ENCODE measurements around the gene AIFM1. TPM values are rescaled to one million over a fixed set of nuclear protein-coding genes. Genes with fewer than 3 reads are reported as not detected.

AIFM1 gene
- total RNA-seq, 1 experiment from 2014 or later, result 69.4 TPM

GRCh38 chrX:130162094-130162735 is 3.4 kb downstream of the AIFM1 start:
- Histone ChIP-seq H3K4me3 (ENCODE audit: low read depth, low read length, poor library complexity, severe bottlenecking) (no peak overlapping the region), H3K27ac (ENCODE audit: low read depth, low read length, poor library complexity, severe bottlenecking) (no peak overlapping the region), H3K36me3 (ENCODE audit: insufficient read depth, low read length, poor library complexity, severe bottlenecking) (no peaks in the 10 kb centered on the region), H3K27me3 (replicated peaks; ENCODE audit: insufficient read depth, low read depth, low read length, poor library complexity) (no peaks in the 10 kb centered on the region), H3K4me1 (ENCODE audit: insufficient read depth, low read length, poor library complexity, severe bottlenecking) (no peaks in the 10 kb centered on the region), H3K9me3 (ENCODE audit: low read depth, low read length, poor library complexity, severe bottlenecking) (no peaks in the 10 kb centered on the region)
- no peak for DNase-seq (ENCODE audit: low spot score)
- TF ChIP-seq, protein P1, sequence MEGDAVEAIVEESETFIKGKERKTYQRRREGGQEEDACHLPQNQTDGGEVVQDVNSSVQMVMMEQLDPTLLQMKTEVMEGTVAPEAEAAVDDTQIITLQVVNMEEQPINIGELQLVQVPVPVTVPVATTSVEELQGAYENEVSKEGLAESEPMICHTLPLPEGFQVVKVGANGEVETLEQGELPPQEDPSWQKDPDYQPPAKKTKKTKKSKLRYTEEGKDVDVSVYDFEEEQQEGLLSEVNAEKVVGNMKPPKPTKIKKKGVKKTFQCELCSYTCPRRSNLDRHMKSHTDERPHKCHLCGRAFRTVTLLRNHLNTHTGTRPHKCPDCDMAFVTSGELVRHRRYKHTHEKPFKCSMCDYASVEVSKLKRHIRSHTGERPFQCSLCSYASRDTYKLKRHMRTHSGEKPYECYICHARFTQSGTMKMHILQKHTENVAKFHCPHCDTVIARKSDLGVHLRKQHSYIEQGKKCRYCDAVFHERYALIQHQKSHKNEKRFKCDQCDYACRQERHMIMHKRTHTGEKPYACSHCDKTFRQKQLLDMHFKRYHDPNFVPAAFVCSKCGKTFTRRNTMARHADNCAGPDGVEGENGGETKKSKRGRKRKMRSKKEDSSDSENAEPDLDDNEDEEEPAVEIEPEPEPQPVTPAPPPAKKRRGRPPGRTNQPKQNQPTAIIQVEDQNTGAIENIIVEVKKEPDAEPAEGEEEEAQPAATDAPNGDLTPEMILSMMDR (conservative IDR thresholded peaks at IDR 0.05; ENCODE audit: low read depth, low read length), result no peak
- no peak for TF ChIP-seq EZH2 (IDR thresholded peaks at IDR 0.05; ENCODE audit: borderline replicate concordance, low read depth, low read length, poor library complexity, severe bottlenecking)
- ChIA-PET POLR2A (ENCODE audit: low non-redundant PET) (no interaction called here), CTCF (no interaction called here)
- intact Hi-C loops (cut with micrococcal nuclease; ENCODE audit: unreplicated experiment), result no loop called here
- BruUV-seq (replicated peaks), result no TSS peak

GRCh38 chrX:130159776-130160175 is 5.9 kb downstream of the AIFM1 start:
- no TSS peak for BruUV-seq (replicated peaks)
- no peaks in the 10 kb centered on the region for H3K27me3 ChIP-seq (replicated peaks; ENCODE audit: insufficient read depth, low read depth, low read length, poor library complexity)
- intact Hi-C loops (cut with micrococcal nuclease; ENCODE audit: unreplicated experiment), result no loop called here
- no peak for TF ChIP-seq EZH2 (IDR thresholded peaks at IDR 0.05; ENCODE audit: borderline replicate concordance, low read depth, low read length, poor library complexity, severe bottlenecking)
- TF ChIP-seq, protein P1 (conservative IDR thresholded peaks at IDR 0.05; ENCODE audit: low read depth, low read length), result no peak
- no peak overlapping the region for H3K27ac ChIP-seq (ENCODE audit: low read depth, low read length, poor library complexity, severe bottlenecking)
- no peak for DNase-seq (ENCODE audit: low spot score)
- no peaks in the 10 kb centered on the region for H3K36me3 ChIP-seq (ENCODE audit: insufficient read depth, low read length, poor library complexity, severe bottlenecking)
- POLR2A ChIA-PET (ENCODE audit: low non-redundant PET), result no interaction called here
- no peak overlapping the region for H3K4me3 ChIP-seq (ENCODE audit: low read depth, low read length, poor library complexity, severe bottlenecking)
- CTCF ChIA-PET, result no interaction called here
- H3K4me1 ChIP-seq (ENCODE audit: insufficient read depth, low read length, poor library complexity, severe bottlenecking), result no peaks in the 10 kb centered on the region
- H3K9me3 ChIP-seq (ENCODE audit: low read depth, low read length, poor library complexity, severe bottlenecking), result no peaks in the 10 kb centered on the region

GRCh38 chrX:130158311-130158710 is 7.3 kb downstream of the AIFM1 start:
- no TSS peak for BruUV-seq (replicated peaks)
- no peak overlapping the region for H3K4me3 ChIP-seq (ENCODE audit: low read depth, low read length, poor library complexity, severe bottlenecking)
- TF ChIP-seq EZH2 (IDR thresholded peaks at IDR 0.05; ENCODE audit: borderline replicate concordance, low read depth, low read length, poor library complexity, severe bottlenecking), result no peak
- TF ChIP-seq, protein P1 (conservative IDR thresholded peaks at IDR 0.05; ENCODE audit: low read depth, low read length), result no peak
- no peak for DNase-seq (ENCODE audit: low spot score)
- no peak overlapping the region for H3K27ac ChIP-seq (ENCODE audit: low read depth, low read length, poor library complexity, severe bottlenecking)
- H3K27me3 ChIP-seq (replicated peaks; ENCODE audit: insufficient read depth, low read depth, low read length, poor library complexity), result no peaks in the 10 kb centered on the region
- H3K4me1 ChIP-seq (ENCODE audit: insufficient read depth, low read length, poor library complexity, severe bottlenecking), result no peaks in the 10 kb centered on the region
- intact Hi-C loops (cut with micrococcal nuclease; ENCODE audit: unreplicated experiment), result no loop called here
- H3K36me3 ChIP-seq (ENCODE audit: insufficient read depth, low read length, poor library complexity, severe bottlenecking), result no peaks in the 10 kb centered on the region
- POLR2A ChIA-PET (ENCODE audit: low non-redundant PET), result no interaction called here
- no peaks in the 10 kb centered on the region for H3K9me3 ChIP-seq (ENCODE audit: low read depth, low read length, poor library complexity, severe bottlenecking)
- CTCF ChIA-PET, result interaction anchor here (0.6 kb wide), 1 partner anchor 173 kb away, joined by 14 read pairs; no protein-coding TSS in a partner anchor
